Activated T-helper 2 cell treated with anti-CD3 and anti-CD28 coated beads, Interferon-gamma antibody, Interleukin-2, Interleukin-4, amounts not matched to agents 10 μg/mL and 5 μg/mL and 100 μg/mL, durations not matched to agents 14 hours and 24 hours and 36 hours (primary cell): Measurements from ENCODE around the gene FAM120A. TPM values are rescaled to one million over a fixed set of nuclear protein-coding genes. Genes with fewer than 3 reads are reported as not detected.

Experiments used
- DNase-seq: peaks from one replicate; pipeline ENCODE4 v3.0.0; 2021; ENCODE audit warnings: low spot score
- H3K27ac Mint-ChIP-seq: one replicate; pipeline ENCODE4 v1.8.0; 2021; ENCODE audit warnings: mixed read lengths
- H3K27me3 Mint-ChIP-seq: one replicate; pipeline ENCODE4 v1.8.0; 2021; ENCODE audit warnings: low read depth, mixed read lengths
- H3K36me3 Mint-ChIP-seq: one replicate; pipeline ENCODE4 v1.8.0; 2021; ENCODE audit warnings: low read depth, mixed read lengths
- H3K4me1 Mint-ChIP-seq: one replicate; pipeline ENCODE4 v1.8.0; 2021; ENCODE audit warnings: low read depth, mixed read lengths
- H3K4me3 Mint-ChIP-seq: one replicate; pipeline ENCODE4 v1.8.0; 2021; ENCODE audit warnings: low read depth, mild to moderate bottlenecking, moderate library complexity, mixed read lengths
- H3K9me3 Mint-ChIP-seq: one replicate; pipeline ENCODE4 v1.8.0; 2021; ENCODE audit warnings: mixed read lengths
- intact Hi-C: fragments of 100-400 bp; cut with micrococcal nuclease; formaldehyde crosslinking; loops from one replicate; pipeline ENCODE4 v1.15.1; 2023
- total RNA-seq: library from RNA; stranded (reverse); gene quantifications from 2 replicates; pipeline ENCODE4 v1.2.3, GENCODE V29; 2022

FAM120A gene
- total RNA-seq, 1 donor from 2014 or later: 166 TPM

DNA sequence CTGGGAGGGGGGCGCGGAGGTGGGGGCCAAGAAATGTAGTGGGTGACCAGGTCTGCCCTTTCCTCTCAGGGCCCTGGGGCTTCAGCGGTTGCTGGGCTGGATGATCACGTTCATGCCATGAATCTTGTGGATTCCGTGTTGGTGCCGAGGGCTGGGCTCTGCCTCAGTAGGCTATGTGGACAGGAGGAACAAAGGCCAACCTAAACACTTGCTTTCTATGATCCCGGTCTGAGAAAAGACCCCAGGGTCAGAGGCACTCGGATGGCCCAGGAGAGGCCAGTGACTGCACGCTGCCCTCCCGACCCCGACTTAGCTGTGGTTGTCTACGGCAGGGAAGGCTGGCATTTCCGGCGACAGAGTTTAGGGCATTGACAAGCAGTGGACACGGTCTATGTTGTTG, 151.5 kb downstream of the FAM120A start:
- intact Hi-C loops: no loop called here
- H3K4me3 Mint-ChIP-seq: no peak overlapping the region

DNA sequence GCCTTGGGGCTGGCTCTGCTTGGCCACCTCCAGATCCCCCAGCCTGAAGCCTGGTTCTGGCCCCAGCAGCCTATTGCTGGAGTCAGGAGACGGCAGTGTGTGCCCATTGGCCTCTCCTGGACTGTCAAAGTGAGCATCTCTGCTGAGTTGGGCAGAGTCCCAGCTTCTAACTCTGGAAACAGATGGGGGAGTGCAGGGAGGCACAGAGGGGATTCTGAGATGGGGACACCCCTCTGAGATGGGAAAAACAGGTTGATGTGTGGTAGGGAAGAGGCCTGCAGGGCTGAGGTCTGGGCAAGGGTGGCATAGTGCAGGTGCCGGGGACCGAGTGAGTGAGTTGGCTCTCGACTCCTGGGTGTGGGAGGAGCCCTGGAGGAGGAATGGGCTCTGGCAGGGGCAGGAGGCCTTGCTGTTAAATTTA, 152.4 kb downstream of the FAM120A start:
- Mint-ChIP-seq H3K36me3 (peaks cover 25% of the 10 kb centered on the region), H3K4me3 (no peak overlapping the region), H3K27me3 (no peaks in the 10 kb centered on the region), H3K27ac (no peak overlapping the region), H3K9me3 (peaks cover 30% of the 10 kb centered on the region), H3K4me1 (peaks cover 24% of the 10 kb centered on the region)
- no peak for DNase-seq
- intact Hi-C loops: no loop called here

More for the DNA sequence above, 151.5 kb downstream of the FAM120A start:
- peaks cover 28% of the 10 kb centered on the region for H3K4me1 Mint-ChIP-seq
- H3K9me3 Mint-ChIP-seq: peaks cover 21% of the 10 kb centered on the region
- H3K27me3 Mint-ChIP-seq: no peaks in the 10 kb centered on the region
- no peak overlapping the region for H3K27ac Mint-ChIP-seq
- H3K36me3 Mint-ChIP-seq: peaks cover 25% of the 10 kb centered on the region
- DNase-seq: no peak

- peaks cover 50% of the 10 kb centered on the region for H3K9me3 Mint-ChIP-seq
- intact Hi-C loops: no loop called here
- DNase-seq: no peak
- H3K27ac Mint-ChIP-seq: no peak overlapping the region
- H3K4me1 Mint-ChIP-seq: peaks cover 2% of the 10 kb centered on the region
- H3K27me3 Mint-ChIP-seq: no peaks in the 10 kb centered on the region
- peaks cover 36% of the 10 kb centered on the region for H3K36me3 Mint-ChIP-seq
- H3K4me3 Mint-ChIP-seq: no peak overlapping the region
Measured at GRCh38 chr9:93606187-93606586, 154.7 kb downstream of the FAM120A start.

DNA sequence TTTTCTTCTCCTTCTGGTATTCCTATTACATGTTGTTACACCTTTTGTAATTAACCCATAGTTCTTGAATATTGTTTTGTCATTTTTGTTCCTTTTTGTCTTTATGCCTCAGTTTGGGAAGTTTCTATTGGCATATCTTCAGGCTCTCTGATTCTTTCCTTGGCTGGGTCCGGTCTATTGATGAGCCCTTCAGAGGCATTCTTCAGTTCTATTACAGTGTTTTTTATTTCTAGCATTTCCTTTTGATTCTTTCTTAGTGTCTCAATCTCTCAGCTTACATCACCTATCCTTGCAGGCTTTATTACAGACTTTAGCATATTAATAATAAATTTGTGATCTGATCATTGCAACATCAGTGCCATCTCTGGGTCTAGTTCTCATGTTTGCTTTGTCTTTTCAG, 158.7 kb downstream of the FAM120A start:
- no peak overlapping the region for H3K27ac Mint-ChIP-seq

GRCh38 chr9:93612052-93612795, 160.7 kb downstream of the FAM120A start:
- no peak for DNase-seq
- H3K27me3 Mint-ChIP-seq: no peaks in the 10 kb centered on the region
- intact Hi-C loops: no loop called here
- H3K27ac Mint-ChIP-seq: peak overlapping the region; percentile 34
- H3K9me3 Mint-ChIP-seq: peaks cover 34% of the 10 kb centered on the region
- peaks cover 20% of the 10 kb centered on the region for H3K36me3 Mint-ChIP-seq
- H3K4me3 Mint-ChIP-seq: no peak overlapping the region
- H3K4me1 Mint-ChIP-seq: peaks cover 12% of the 10 kb centered on the region

More for the DNA sequence above, 158.7 kb downstream of the FAM120A start:
- DNase-seq: no peak
- H3K36me3 Mint-ChIP-seq: peaks cover 36% of the 10 kb centered on the region
- no peaks in the 10 kb centered on the region for H3K27me3 Mint-ChIP-seq
- peaks cover 12% of the 10 kb centered on the region for H3K4me1 Mint-ChIP-seq
- intact Hi-C loops: no loop called here
- H3K4me3 Mint-ChIP-seq: no peak overlapping the region
- peaks cover 49% of the 10 kb centered on the region for H3K9me3 Mint-ChIP-seq

- DNase-seq: no peak
- Mint-ChIP-seq H3K27me3 (no peaks in the 10 kb centered on the region), H3K4me3 (no peak overlapping the region), H3K4me1 (peaks cover 12% of the 10 kb centered on the region), H3K9me3 (peaks cover 31% of the 10 kb centered on the region), H3K27ac (peak overlapping the region; percentile 34), H3K36me3 (peaks cover 18% of the 10 kb centered on the region)
- intact Hi-C loops: no loop called here
Measured at GRCh38 chr9:93612796-93613154, 161.3 kb downstream of the FAM120A start.

DNA sequence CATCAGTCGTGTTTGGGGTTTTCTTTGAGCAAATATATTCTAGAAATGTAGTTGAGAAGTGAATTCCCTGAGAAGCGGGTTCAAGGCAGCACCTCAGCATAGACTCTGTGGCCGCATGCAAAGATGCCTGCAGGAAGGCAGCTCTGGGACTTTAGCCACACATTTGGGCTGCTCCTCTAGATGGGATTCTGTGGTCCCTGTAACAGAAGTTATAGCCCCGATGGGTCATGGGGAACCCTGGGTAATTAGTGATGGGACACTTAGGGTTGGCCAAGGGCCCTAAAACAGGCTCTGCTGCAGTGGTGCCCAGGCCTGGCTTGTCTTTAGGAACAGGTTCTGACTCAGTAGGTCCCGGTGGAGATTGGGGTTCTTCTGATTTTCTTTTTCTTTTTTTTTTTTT, 161.7 kb downstream of the FAM120A start:
- Mint-ChIP-seq H3K36me3 (peaks cover 17% of the 10 kb centered on the region), H3K4me1 (peaks cover 12% of the 10 kb centered on the region), H3K27ac (no peak overlapping the region), H3K4me3 (no peak overlapping the region), H3K27me3 (no peaks in the 10 kb centered on the region), H3K9me3 (peaks cover 27% of the 10 kb centered on the region)
- no peak for DNase-seq
- intact Hi-C loops: no loop called here

- no peak for DNase-seq
- H3K4me1 Mint-ChIP-seq: peaks cover 12% of the 10 kb centered on the region
- intact Hi-C loops: no loop called here
- peaks cover 21% of the 10 kb centered on the region for H3K9me3 Mint-ChIP-seq
- H3K27ac Mint-ChIP-seq: no peak overlapping the region
- H3K27me3 Mint-ChIP-seq: no peaks in the 10 kb centered on the region
- peaks cover 17% of the 10 kb centered on the region for H3K36me3 Mint-ChIP-seq
- H3K4me3 Mint-ChIP-seq: no peak overlapping the region
Measured at GRCh38 chr9:93613791-93614190, 162.3 kb downstream of the FAM120A start.

DNA sequence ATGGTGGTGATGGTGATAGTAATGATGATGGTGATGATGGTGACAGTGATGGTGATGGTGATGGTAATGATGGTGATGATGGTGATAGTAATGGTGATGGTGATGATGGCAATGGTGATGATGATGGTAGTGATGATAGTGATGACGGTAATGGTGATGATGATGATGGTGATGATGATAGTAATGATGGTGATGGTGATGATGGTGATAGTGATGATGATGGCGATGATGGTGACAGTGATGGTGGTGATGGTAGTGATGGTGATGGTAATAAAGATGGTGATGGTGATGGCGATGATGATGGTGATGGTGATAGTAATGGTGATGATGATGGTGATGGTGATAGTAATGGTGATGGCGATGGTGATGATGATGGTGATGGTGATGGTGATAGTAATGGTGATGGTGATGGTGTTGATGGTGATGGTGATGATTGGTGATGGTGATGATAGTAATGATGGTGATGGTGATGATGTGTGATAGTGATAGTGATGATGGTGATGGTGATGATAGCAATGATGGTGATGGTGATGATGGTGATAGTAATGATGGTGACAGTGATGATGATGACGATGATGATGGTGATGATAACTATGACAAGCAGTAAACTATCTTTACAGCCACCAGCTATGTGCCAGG, 163.5 kb downstream of the FAM120A start:
- no peaks in the 10 kb centered on the region for H3K27me3 Mint-ChIP-seq
- intact Hi-C loops: no loop called here
- H3K36me3 Mint-ChIP-seq: peaks cover 10% of the 10 kb centered on the region
- peaks cover 12% of the 10 kb centered on the region for H3K4me1 Mint-ChIP-seq
- H3K4me3 Mint-ChIP-seq: no peak overlapping the region
- H3K9me3 Mint-ChIP-seq: peaks cover 9% of the 10 kb centered on the region
- no peak overlapping the region for H3K27ac Mint-ChIP-seq
- no peak for DNase-seq

Other genes starting within 250 kb of the FAM120A start
- 40.9 and 41.1 TPM in 2 replicates for gene FAM120AOS, start 1.9 kb downstream of the FAM120A start, total RNA-seq
- gene PHF2, start 124.9 kb downstream of the FAM120A start, total RNA-seq: 24.6 and 24.8 TPM in 2 replicates